Ovary (tissue), 9 donors: ENCODE results near the gene IRAK4. TPM values are rescaled to one million over a fixed set of nuclear protein-coding genes. Genes with fewer than 3 reads are reported as not detected.

ENCODE experiments used
- DNase-seq, 5 donors: peaks; one replicate each; pipeline ENCODE4 v3.0.0-alpha.2; 2019 to 2020
- H3K27ac ChIP-seq, 2 donors: fragments of 200-600 bp; one replicate each; pipeline versions ENCODE4 v1.5.1 to v1.8.0; 2019 to 2022
- H3K27me3 ChIP-seq: fragments of 200-600 bp; one replicate; pipeline ENCODE4 v1.8.0; 2022
- H3K36me3 ChIP-seq: fragments of 200-600 bp; sonication (generic); one replicate; pipeline ENCODE4 v1.5.1; 2019
- H3K4me1 ChIP-seq: one replicate; pipeline ENCODE4 v1.8.1; 2013; ENCODE audit warnings: mild to moderate bottlenecking, moderate library complexity; ENCODE audit not compliant: insufficient read depth
- H3K4me3 ChIP-seq: fragments of 200-600 bp; sonication (generic); one replicate; pipeline ENCODE4 v1.5.1; 2017
- H3K9me3 ChIP-seq, 2 donors: fragments of 200-600 bp in 1 of 2; sonication (generic) in 1 of 2; one replicate each; pipeline versions ENCODE4 v1.5.1 to v1.8.1; 2013 to 2019; ENCODE audit warnings: mild to moderate bottlenecking in 1 of 2, moderate library complexity in 1 of 2
- EP300 ChIP-seq: sonication (generic); formaldehyde crosslinking; IDR thresholded peaks from one replicate; pipeline ENCODE4 v1.6.1; 2017; ENCODE audit warnings: antibody characterized with exemption
- POLR2A ChIP-seq: fragments of 450-650 bp; IDR thresholded peaks from one replicate; pipeline ENCODE4 v1.6.1; 2017; ENCODE audit warnings: antibody characterized with exemption, mild to moderate bottlenecking, moderate library complexity
- WGBS, 3 donors: extraction: QIAGEN DNeasy Blood & Tissue Kit in 1 of 3; methylation state at CpG; one replicate each; pipeline versions ENCODE4 v1.1.5 to v1.1.7; 2013 to 2017; 5-methylcytosine and 5-hydroxymethylcytosine counted together
- intact Hi-C, 4 donors: fragments of 100-400 bp; cut with DNase I; formaldehyde crosslinking; loops; one replicate each; pipeline versions ENCODE4 v1.11.0 to v1.15.1; 2022 to 2023
- polyA plus RNA-seq, 2 donors: library from polyadenylated mRNA; stranded (reverse); fragments of 200-250 nt in 1 of 2; fragments of 350-450 nt in 1 of 2; fragmentation: Illumina TruSeq in 1 of 2; extraction: RNeasy Lipid Tissue Mini Kit (QIAGEN cat#74804) in 1 of 2; gene quantifications; one replicate each; pipeline ENCODE4 v1.2.3, GENCODE V29; 2013 to 2014
- total RNA-seq, 7 donors: library from RNA; depleted of rRNA in 2 of 7; stranded (reverse); fragments of >200 nt in 2 of 7; fragmentation: NEBNext Ultra II Directional in 3 of 7; extraction: Animal tissue kit (Norgen Biotek cat#: 25700) in 3 of 7; gene quantifications; one replicate each; pipeline versions ENCODE4 v1.1.0 to v1.2.4, GENCODE V29; 2016 to 2023
- TF ChIP-seq, protein P1 (sequence below), 3 donors: fragments of 450-650 bp in 2 of 3; fragments of 200-600 bp in 1 of 3; IDR thresholded peaks; one replicate each; pipeline versions ENCODE4 v1.5.1 to v1.8.0; 2016 to 2022; ENCODE audit warnings: antibody characterized with exemption in 3 of 3, mild to moderate bottlenecking in 1 of 3
- donor health status: DM: no; HTN: no; CAD: no; lungs with moderate emphysema.
- donor health status: DM: no; HTN: no; CAD: no.
- donor health status: Bipolar disorder and iron deficiency.
- donor health status: DM: yes; HTN: yes; CAD: no.
- donor health status: DM: no; HTN: no; CAD: no.
- donor health status: DM: yes; HTN: yes; CAD: no.

The IRAK4 gene
- total and polyA plus RNA-seq, 9 donors: 7.8 to 18.5 (median 12.9) TPM

DNA sequence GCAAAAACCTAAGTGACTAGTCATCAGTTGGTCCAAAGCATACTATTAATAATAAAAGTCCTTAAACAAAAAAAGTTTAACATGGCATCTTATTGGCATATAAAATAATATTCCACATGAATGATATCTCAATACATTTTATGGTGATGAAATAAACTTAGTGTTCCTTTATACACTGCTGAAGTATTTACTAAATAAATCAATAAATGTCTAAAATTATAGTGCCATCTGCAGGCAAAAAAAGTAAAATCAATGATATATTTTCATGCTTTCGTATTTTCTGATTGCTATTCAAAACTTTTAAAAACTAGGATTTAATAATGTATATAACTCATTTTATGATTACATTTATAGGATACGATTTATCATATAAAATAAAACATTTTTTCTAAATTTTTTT, 30.6 kb upstream of the IRAK4 start:
- intact Hi-C loops: no loop called here
- no peak for DNase-seq
- H3K4me3 ChIP-seq: no peak overlapping the region
- no peak overlapping the region for H3K27ac ChIP-seq
- H3K9me3 ChIP-seq: no peaks in the 10 kb centered on the region
- no peaks in the 10 kb centered on the region for H3K36me3 ChIP-seq
- WGBS, 3 donors: 41 to 56% (median 44%) methylated on average over 2 of the region's 2 CpGs
- H3K4me1 ChIP-seq: no peaks in the 10 kb centered on the region
- no peaks in the 10 kb centered on the region for H3K27me3 ChIP-seq
- TF ChIP-seq EP300 (no peak), POLR2A (no peak)
- TF ChIP-seq, protein P1, sequence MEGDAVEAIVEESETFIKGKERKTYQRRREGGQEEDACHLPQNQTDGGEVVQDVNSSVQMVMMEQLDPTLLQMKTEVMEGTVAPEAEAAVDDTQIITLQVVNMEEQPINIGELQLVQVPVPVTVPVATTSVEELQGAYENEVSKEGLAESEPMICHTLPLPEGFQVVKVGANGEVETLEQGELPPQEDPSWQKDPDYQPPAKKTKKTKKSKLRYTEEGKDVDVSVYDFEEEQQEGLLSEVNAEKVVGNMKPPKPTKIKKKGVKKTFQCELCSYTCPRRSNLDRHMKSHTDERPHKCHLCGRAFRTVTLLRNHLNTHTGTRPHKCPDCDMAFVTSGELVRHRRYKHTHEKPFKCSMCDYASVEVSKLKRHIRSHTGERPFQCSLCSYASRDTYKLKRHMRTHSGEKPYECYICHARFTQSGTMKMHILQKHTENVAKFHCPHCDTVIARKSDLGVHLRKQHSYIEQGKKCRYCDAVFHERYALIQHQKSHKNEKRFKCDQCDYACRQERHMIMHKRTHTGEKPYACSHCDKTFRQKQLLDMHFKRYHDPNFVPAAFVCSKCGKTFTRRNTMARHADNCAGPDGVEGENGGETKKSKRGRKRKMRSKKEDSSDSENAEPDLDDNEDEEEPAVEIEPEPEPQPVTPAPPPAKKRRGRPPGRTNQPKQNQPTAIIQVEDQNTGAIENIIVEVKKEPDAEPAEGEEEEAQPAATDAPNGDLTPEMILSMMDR (IDR thresholded peaks at IDR 0.05): no peak

DNA sequence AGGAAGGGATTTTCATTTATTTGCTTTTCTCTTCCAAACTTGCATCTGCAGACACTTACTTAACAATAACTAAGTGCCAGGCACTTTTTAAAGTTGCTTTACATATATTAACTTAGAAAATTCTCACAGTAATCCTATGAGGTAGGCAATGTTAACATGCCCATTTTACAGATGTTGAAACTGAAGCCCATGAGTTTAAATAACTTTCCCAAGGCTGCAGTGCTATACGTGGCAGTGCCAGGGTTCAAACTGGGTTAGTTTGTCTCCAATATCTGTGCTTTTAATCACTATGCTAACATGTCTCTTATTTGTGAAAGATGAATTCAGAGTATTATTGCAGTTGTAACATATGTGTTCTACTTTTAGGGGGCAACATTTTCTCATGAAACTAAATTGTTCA, 30.1 kb upstream of the IRAK4 start:
- H3K4me3 ChIP-seq: no peak overlapping the region
- no peaks in the 10 kb centered on the region for H3K4me1 ChIP-seq
- no peaks in the 10 kb centered on the region for H3K9me3 ChIP-seq
- 80 to 91% (median 84%) methylated on average over 1 of the region's 1 CpG for WGBS, 3 donors
- H3K36me3 ChIP-seq: no peaks in the 10 kb centered on the region
- H3K27ac ChIP-seq: no peak overlapping the region
- TF ChIP-seq EP300: no peak
- DNase-seq: no peak
- intact Hi-C loops: no loop called here
- no peaks in the 10 kb centered on the region for H3K27me3 ChIP-seq

DNA sequence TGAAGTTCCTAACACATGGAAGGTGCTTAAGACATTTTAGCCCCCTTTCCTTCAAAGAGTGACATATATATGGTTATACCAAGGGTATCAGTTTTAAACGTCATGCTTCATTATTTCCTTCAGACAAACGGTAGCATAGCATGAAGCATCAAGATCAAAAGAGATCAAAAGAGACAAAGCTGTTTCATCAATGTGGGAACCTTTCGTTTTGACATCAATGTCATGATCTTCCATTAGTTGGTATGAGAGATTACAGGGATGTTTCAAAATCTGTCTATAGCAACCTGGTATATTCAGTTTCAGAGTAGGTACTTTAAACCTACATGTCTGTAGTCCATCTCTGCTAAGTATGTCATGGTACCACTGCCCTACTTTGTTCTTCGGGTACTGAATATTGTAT, 28.5 kb upstream of the IRAK4 start:
- H3K4me1 ChIP-seq: no peaks in the 10 kb centered on the region
- no peaks in the 10 kb centered on the region for H3K9me3 ChIP-seq
- DNase-seq: no peak
- no peak overlapping the region for H3K27ac ChIP-seq
- H3K27me3 ChIP-seq: no peaks in the 10 kb centered on the region
- no peaks in the 10 kb centered on the region for H3K36me3 ChIP-seq
- WGBS, 3 donors: 75 to 81% (median 76%) methylated on average over 4 of the region's 4 CpGs
- H3K4me3 ChIP-seq: no peak overlapping the region
- TF ChIP-seq EP300 (no peak), POLR2A (no peak)
- TF ChIP-seq, protein P1 (IDR thresholded peaks at IDR 0.05): no peak
- intact Hi-C loops: no loop called here

DNA sequence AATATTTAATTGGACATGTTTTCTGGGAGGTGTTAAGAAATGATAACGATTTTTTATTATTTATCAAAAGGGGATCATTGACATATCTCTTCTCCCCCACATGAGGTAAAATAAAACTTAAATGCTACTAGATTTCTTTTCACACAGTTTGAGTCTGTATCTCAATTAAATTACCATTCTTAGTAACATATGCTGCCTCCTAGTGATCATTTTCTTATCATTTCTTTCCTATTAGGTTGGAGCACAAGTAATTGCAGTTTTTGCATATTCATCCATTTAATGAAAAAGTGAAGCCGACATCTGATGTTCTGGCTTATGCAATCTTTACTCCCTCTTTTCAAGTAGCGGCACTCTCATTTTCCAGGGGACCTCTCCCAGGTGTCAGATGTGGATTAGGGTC, 25.1 kb upstream of the IRAK4 start:
- H3K36me3 ChIP-seq: no peaks in the 10 kb centered on the region
- WGBS, 3 donors: 87 to 93% (median 90%) methylated on average over 3 of the region's 3 CpGs
- TF ChIP-seq POLR2A (no peak), EP300 (no peak)
- TF ChIP-seq, protein P1 (IDR thresholded peaks at IDR 0.05): no peak

DNA sequence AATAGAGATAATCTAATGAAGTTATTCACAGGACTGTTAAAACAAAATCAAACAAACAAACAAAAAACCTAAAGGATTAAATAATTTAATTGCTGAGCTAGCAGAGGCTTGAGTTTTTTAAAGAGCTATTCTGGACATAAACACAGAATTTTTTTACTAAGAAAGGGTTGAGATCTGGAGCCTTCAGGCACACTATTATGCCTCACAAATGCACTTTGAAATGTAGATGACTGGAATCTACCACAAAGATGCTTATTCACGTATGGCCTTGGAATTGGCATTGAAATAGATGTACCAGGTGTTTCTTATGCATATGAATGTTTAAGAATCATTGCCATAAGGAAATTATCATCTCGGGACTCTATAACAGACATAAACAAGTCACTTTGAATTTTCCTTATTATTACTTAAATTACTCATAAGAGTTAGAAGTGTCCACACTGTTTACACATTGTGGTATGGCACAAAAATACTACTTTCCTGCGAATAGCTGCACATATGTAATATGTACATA, 21.8 kb upstream of the IRAK4 start:
- no peaks in the 10 kb centered on the region for H3K9me3 ChIP-seq
- TF ChIP-seq POLR2A (no peak), EP300 (no peak)
- TF ChIP-seq, protein P1 (IDR thresholded peaks at IDR 0.05): no peak
- no peak for DNase-seq
- H3K36me3 ChIP-seq: no peaks in the 10 kb centered on the region
- no peaks in the 10 kb centered on the region for H3K27me3 ChIP-seq
- no peaks in the 10 kb centered on the region for H3K4me1 ChIP-seq
- WGBS, 3 donors: 63 to 76% (median 73%) methylated on average over 3 of the region's 3 CpGs
- intact Hi-C loops: no loop called here
- no peak overlapping the region for H3K4me3 ChIP-seq
- no peak overlapping the region for H3K27ac ChIP-seq

More for the DNA sequence above, 25.1 kb upstream of the IRAK4 start:
- Histone ChIP-seq H3K27ac (no peak overlapping the region), H3K9me3 (no peaks in the 10 kb centered on the region), H3K27me3 (no peaks in the 10 kb centered on the region), H3K4me1 (no peaks in the 10 kb centered on the region), H3K4me3 (no peak overlapping the region)
- no peak for DNase-seq
- intact Hi-C loops: no loop called here
